ENCODE measurements around the gene CAGE1. TPM values are rescaled to one million over a fixed set of nuclear protein-coding genes. Genes with fewer than 3 reads are reported as not detected.

Gene CAGE1
- total and polyA plus RNA-seq, 10 of the 15 experiments (the other 5 are each of a cell fraction or from before 2014, with no cell fraction given) = 0.03 to 0.42 (median 0.08) TPM; not detected in 3

DNA sequence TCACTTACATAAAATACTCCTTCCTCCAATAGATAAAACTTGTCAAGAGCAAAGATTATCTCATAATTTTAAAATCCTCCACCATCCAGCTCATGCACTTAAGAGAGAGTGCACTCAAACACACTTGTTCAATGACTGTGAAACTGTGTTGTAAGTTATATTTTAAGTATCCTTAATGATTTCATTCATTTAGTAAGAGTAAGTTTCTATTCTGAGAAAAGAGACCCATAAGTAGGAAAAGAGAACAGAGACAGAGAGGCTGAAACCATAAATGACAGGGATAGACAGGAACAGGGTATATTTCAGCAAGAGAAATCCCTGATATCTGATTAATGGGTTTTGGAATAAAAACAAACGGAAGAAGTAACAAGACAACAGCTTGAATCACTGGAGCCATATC lies 84.7 kb downstream of the CAGE1 start:
- Histone ChIP-seq H3K36me3 (ENCODE audit: control insufficient read depth in 2 of 2, insufficient read depth in 2 of 2, low read length in 1 of 2) (peaks cover 5 to 58% of the 10 kb centered on the region in 2 experiments), H3K27ac (ENCODE audit: control insufficient read depth, insufficient read depth) (peak overlapping the region; percentile 46), H3K4me1 (ENCODE audit: control insufficient read depth, insufficient read depth, low read length) (peaks cover 10% of the 10 kb centered on the region), H3K79me2 (ENCODE audit: control insufficient read depth, insufficient read depth, low read length) (peaks cover 52% of the 10 kb centered on the region), H2AFZ (ENCODE audit: control insufficient read depth, low read depth, low read length) (no peak overlapping the region), H3K27me3 (replicated peaks in 1 of 2; ENCODE audit: control insufficient read depth in 2 of 2, insufficient read depth in 2 of 2, low read length in 1 of 2) (no peaks in the 10 kb centered on the region), H3K4me3 (no peak overlapping the region), H3K9ac (ENCODE audit: control insufficient read depth, insufficient read depth, low read length) (no peak overlapping the region), H3K4me2 (ENCODE audit: control insufficient read depth, insufficient read depth) (no peak overlapping the region; the same call in 1 of the 2 replicates), H4K20me1 (ENCODE audit: control insufficient read depth, insufficient read depth) (no peaks in the 10 kb centered on the region), H3K9me3 (replicated peaks; ENCODE audit: control insufficient read depth, insufficient read depth, low read length) (peaks cover 3% of the 10 kb centered on the region; the same call in 2 of the 3 replicates)
- ChIA-PET POLR2A (no interaction called here), RAD21 (ENCODE audit: unreplicated experiment) (interaction anchor here (0.6 to 1.4 kb wide), 2 partner anchors 81 to 85 kb away, joined by 3 read pairs; partner anchors contain the start of genes CAGE1 and RIOK1), CTCF (no interaction called here), SMC1A (ENCODE audit: uncharacterized antibody, unreplicated experiment) (interaction anchor here (0.6 to 3.7 kb wide), 2 partner anchors 8 to 511 kb away, joined by 3 to 20 read pairs; no protein-coding TSS in a partner anchor)
- in situ Hi-C loops (cut with MboI) = no loop called here
- no TSS peak for BruUV-seq (replicated peaks)
- ATAC-seq (no peak), DNase-seq (ENCODE audit: low read depth, low spot score) (no peak), FAIRE-seq (no peak)
- no peak for TF ChIP-seq MTA2 (IDR thresholded peaks at IDR 0.05; ENCODE audit: low read depth)
- no peak for TF ChIP-seq CBFB (IDR thresholded peaks at IDR 0.05; ENCODE audit: low read depth)
- TF ChIP-seq ZNF622 (IDR thresholded peaks at IDR 0.05) = no peak
- TF ChIP-seq NFIC (IDR thresholded peaks at IDR 0.05; ENCODE audit: low read depth, low read length) = no peak
- no peak for TF ChIP-seq HDGF (IDR thresholded peaks at IDR 0.05)
- no peak for TF ChIP-seq ZNF24 (IDR thresholded peaks at IDR 0.05)
- 100% methylated on average over 1 of the region's 1 CpG for WGBS (ENCODE audit: insufficient coverage, insufficient replicate concordance, low lambda C conversion rate, missing lambda C conversion rate)
- intact Hi-C loops (cut with micrococcal nuclease; ENCODE audit: unreplicated experiment) = no loop called here

DNA sequence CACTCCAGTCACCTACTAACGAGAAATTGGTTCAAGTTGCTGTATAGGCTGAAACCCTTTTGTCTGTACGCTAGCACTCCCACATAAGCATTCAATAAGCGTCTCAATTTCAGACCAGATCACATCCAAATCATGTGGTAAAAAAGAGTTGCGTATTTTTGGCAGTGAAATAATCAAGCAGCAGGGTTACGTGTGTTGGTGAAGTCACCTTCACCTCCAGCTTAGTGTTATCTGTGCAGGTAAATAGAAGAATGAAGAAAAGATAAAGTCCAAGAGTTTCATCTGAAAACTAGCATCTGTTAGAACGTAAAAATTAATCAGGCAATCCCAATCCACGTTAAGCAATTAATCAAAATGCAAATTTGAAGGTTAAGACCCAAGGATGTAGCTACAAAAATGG lies 87.8 kb downstream of the CAGE1 start:
- no peak for ATAC-seq
- ChIA-PET CTCF (interaction anchor here (0.6 kb wide), 1 partner anchor 394 kb away, joined by 3 read pairs; no protein-coding TSS in a partner anchor), POLR2A (no interaction called here), RAD21 (ENCODE audit: unreplicated experiment) (interaction anchor here (1.1 kb wide), 1 partner anchor 24 kb away, joined by 6 read pairs; no protein-coding TSS in a partner anchor), SMC1A (ENCODE audit: uncharacterized antibody, unreplicated experiment) (no interaction called here)
- no peak overlapping the region for H3K4me3 ChIP-seq
- no peak overlapping the region for H3K27ac ChIP-seq (ENCODE audit: control insufficient read depth, insufficient read depth)
- in situ Hi-C loops (cut with MboI) = no loop called here
- H3K9ac ChIP-seq (ENCODE audit: control insufficient read depth, insufficient read depth, low read length) = no peak overlapping the region
- 90% methylated on average over 7 of the region's 7 CpGs for WGBS (ENCODE audit: insufficient coverage, insufficient replicate concordance, low lambda C conversion rate, missing lambda C conversion rate)
- no peaks in the 10 kb centered on the region for H4K20me1 ChIP-seq (ENCODE audit: control insufficient read depth, insufficient read depth)
- no peak overlapping the region for H3K4me2 ChIP-seq (ENCODE audit: control insufficient read depth, insufficient read depth)
- no peak for DNase-seq (ENCODE audit: low read depth, low spot score)
- intact Hi-C loops (cut with micrococcal nuclease; ENCODE audit: unreplicated experiment) = no loop called here
- H3K27me3 ChIP-seq (replicated peaks in 1 of 2; ENCODE audit: control insufficient read depth in 2 of 2, insufficient read depth in 2 of 2, low read length in 1 of 2) = no peaks in the 10 kb centered on the region
- TF ChIP-seq MYB (IDR thresholded peaks at IDR 0.05; ENCODE audit: borderline replicate concordance, low read depth, low read length) (no peak), SMARCA5 (IDR thresholded peaks at IDR 0.05) (no peak), ZZZ3 (IDR thresholded peaks at IDR 0.05; ENCODE audit: control insufficient read depth, insufficient read length, low read depth) (no peak)
- TF ChIP-seq, protein P1, sequence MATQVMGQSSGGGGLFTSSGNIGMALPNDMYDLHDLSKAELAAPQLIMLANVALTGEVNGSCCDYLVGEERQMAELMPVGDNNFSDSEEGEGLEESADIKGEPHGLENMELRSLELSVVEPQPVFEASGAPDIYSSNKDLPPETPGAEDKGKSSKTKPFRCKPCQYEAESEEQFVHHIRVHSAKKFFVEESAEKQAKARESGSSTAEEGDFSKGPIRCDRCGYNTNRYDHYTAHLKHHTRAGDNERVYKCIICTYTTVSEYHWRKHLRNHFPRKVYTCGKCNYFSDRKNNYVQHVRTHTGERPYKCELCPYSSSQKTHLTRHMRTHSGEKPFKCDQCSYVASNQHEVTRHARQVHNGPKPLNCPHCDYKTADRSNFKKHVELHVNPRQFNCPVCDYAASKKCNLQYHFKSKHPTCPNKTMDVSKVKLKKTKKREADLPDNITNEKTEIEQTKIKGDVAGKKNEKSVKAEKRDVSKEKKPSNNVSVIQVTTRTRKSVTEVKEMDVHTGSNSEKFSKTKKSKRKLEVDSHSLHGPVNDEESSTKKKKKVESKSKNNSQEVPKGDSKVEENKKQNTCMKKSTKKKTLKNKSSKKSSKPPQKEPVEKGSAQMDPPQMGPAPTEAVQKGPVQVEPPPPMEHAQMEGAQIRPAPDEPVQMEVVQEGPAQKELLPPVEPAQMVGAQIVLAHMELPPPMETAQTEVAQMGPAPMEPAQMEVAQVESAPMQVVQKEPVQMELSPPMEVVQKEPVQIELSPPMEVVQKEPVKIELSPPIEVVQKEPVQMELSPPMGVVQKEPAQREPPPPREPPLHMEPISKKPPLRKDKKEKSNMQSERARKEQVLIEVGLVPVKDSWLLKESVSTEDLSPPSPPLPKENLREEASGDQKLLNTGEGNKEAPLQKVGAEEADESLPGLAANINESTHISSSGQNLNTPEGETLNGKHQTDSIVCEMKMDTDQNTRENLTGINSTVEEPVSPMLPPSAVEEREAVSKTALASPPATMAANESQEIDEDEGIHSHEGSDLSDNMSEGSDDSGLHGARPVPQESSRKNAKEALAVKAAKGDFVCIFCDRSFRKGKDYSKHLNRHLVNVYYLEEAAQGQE (IDR thresholded peaks at IDR 0.05; ENCODE audit: low read depth, low read length) = no peak
- no peak overlapping the region for H2AFZ ChIP-seq (ENCODE audit: control insufficient read depth, low read depth, low read length)
- no peaks in the 10 kb centered on the region for H3K9me3 ChIP-seq (replicated peaks; ENCODE audit: control insufficient read depth, insufficient read depth, low read length)
- H3K79me2 ChIP-seq (ENCODE audit: control insufficient read depth, insufficient read depth, low read length) = peaks cover 22% of the 10 kb centered on the region
- H3K36me3 ChIP-seq (ENCODE audit: control insufficient read depth in 2 of 2, insufficient read depth in 2 of 2, low read length in 1 of 2) = peaks cover 5 to 55% of the 10 kb centered on the region in 2 experiments
- no peak for FAIRE-seq
- BruUV-seq (replicated peaks) = no TSS peak
- H3K4me1 ChIP-seq (ENCODE audit: control insufficient read depth, insufficient read depth, low read length) = no peaks in the 10 kb centered on the region; the same call in 1 of the 2 replicates

Data from GM12878 (cell line).